HCT116 (cell line): ENCODE measurements around the gene TAF3. TPM values are rescaled to one million over a fixed set of nuclear protein-coding genes. Genes with fewer than 3 reads are reported as not detected.

ENCODE experiments used
- ATAC-seq: fragments of 200-7000 bp; cut with Tn5 transposase; 2 replicates; pipeline ENCODE4 v1.9.1; 2020; ENCODE audit warnings: mild to moderate bottlenecking, moderate library complexity
- BruUV-seq: library from RNA; stranded (reverse); fragments of 400-500 nt; replicated peaks from 2 replicates; lab custom pipeline; 2021; lab: Mats Ljungman, UMichigan
- CTCF ChIA-PET: fragments of 300-600 bp; sonication (Branson Sonifier 250); formaldehyde crosslinking; loops from one replicate; lab custom pipeline; 2021; ENCODE audit warnings: antibody characterized with exemption; lab: Charles Lee
- POLR2A ChIA-PET: fragments of 300-600, 350-600 bp; sonication (Branson Sonifier 250); formaldehyde crosslinking; loops from one replicate; lab custom pipeline; 2021; ENCODE audit warnings: antibody characterized with exemption; lab: Charles Lee
- RAD21 ChIA-PET, 2 experiments: fragments of 300-600 bp; sonication (Branson Sonifier 250); formaldehyde crosslinking; loops; one replicate each; lab custom pipeline; 2023; ENCODE audit warnings: low total read pairs in 2 of 2; ENCODE audit not compliant: uncharacterized antibody in 2 of 2, unreplicated experiment in 2 of 2, low non-redundant PET in 1 of 2; lab: Charles Lee
- DNase-seq: peaks from one replicate; pipeline ENCODE4 v3.0.0-alpha.2; 2010; ENCODE audit warnings: low read depth, low spot score
- H2AFZ ChIP-seq: fragments of 200-600 bp; shearing (Covaris generic), sonication (generic); 2 replicates; pipeline ENCODE4 v1.6.1; 2017; ENCODE audit warnings: low read depth, mixed run types, mixed read lengths, antibody characterized with exemption, low read length; ENCODE audit not compliant: poor library complexity, severe bottlenecking
- H3K27ac ChIP-seq: 2 replicates; pipeline ENCODE4 v1.5.1; 2012; ENCODE audit warnings: low read depth, low read length
- H3K27me3 ChIP-seq: fragments of 200-600 bp; sonication (generic); 2 replicates; pipeline ENCODE4 v1.6.1; 2016; ENCODE audit warnings: mixed run types, low read length, mixed read lengths; ENCODE audit not compliant: insufficient read depth
- H3K36me3 ChIP-seq, 2 experiments: fragments of 200-500 bp in 1 of 2; fragments of 200-600 bp in 1 of 2; sonication (Bioruptor generic) in 1 of 2; sonication (generic) in 1 of 2; 2 replicates each; pipeline versions ENCODE4 v1.5.1 to v1.6.1; 2014 to 2016; ENCODE audit warnings: low read length in 2 of 2, inconsistent platforms in 1 of 2, mixed read lengths in 1 of 2, mixed run types in 1 of 2; ENCODE audit not compliant: insufficient read depth in 2 of 2, control insufficient read depth in 1 of 2
- H3K4me1 ChIP-seq, 2 experiments: fragments of 200-600 bp in 1 of 2; sonication (generic) in 1 of 2; 2 replicates each; pipeline versions ENCODE4 v1.5.1 to v1.6.1; 2012 to 2017; ENCODE audit warnings: low read length in 2 of 2, inconsistent platforms in 1 of 2, mild to moderate bottlenecking in 1 of 2, mixed read lengths in 1 of 2, mixed run types in 1 of 2, moderate library complexity in 1 of 2; ENCODE audit not compliant: insufficient read depth in 2 of 2, control insufficient read depth in 1 of 2
- H3K4me2 ChIP-seq: fragments of 200-600 bp; sonication (generic); 2 replicates; pipeline ENCODE4 v1.6.1; 2017; ENCODE audit warnings: mixed run types, low read length, mixed read lengths
- H3K4me3 ChIP-seq, 2 experiments: fragments of 200-600 bp in 1 of 2; sonication (generic) in 1 of 2; replicated peaks in 1 of 2; 2 replicates each; pipeline ENCODE4 v1.5.1; 2011 to 2016; ENCODE audit warnings: low read length in 2 of 2, control low read depth in 1 of 2, low read depth in 1 of 2, mild to moderate bottlenecking in 1 of 2, mixed read lengths in 1 of 2, mixed run types in 1 of 2
- H3K79me2 ChIP-seq: fragments of 200-600 bp; sonication (generic); 2 replicates; pipeline ENCODE4 v1.6.1; 2017; ENCODE audit warnings: mild to moderate bottlenecking, mixed run types, low read length, moderate library complexity, mixed read lengths; ENCODE audit not compliant: insufficient read depth
- H3K9ac ChIP-seq: fragments of 200-600 bp; sonication (generic); 2 replicates; pipeline ENCODE4 v1.6.1; 2016; ENCODE audit warnings: low read length, mixed read lengths
- H3K9me2 ChIP-seq: fragments of 200-600 bp; sonication (generic), shearing (Covaris generic); 2 replicates; pipeline ENCODE4 v1.6.1; 2017; ENCODE audit warnings: mixed run types, mild to moderate bottlenecking, moderate library complexity; ENCODE audit not compliant: insufficient read depth
- H3K9me3 ChIP-seq, 2 experiments: fragments of 200-500 bp in 1 of 2; fragments of 200-600 bp in 1 of 2; sonication (Bioruptor generic) in 1 of 2; sonication (generic) in 1 of 2; 2 replicates each; pipeline ENCODE4 v1.6.1; 2014 to 2017; ENCODE audit warnings: low read length in 2 of 2, mixed read lengths in 2 of 2, inconsistent platforms in 1 of 2, low read depth in 1 of 2, mild to moderate bottlenecking in 1 of 2, mixed run types in 1 of 2, moderate library complexity in 1 of 2; ENCODE audit not compliant: control insufficient read depth in 1 of 2, insufficient read depth in 1 of 2
- H4K20me1 ChIP-seq: fragments of 200-600 bp; sonication (generic), shearing (Covaris generic); 2 replicates; pipeline ENCODE4 v1.6.1; 2017; ENCODE audit warnings: mixed run types, mild to moderate bottlenecking, moderate library complexity; ENCODE audit not compliant: insufficient read depth
- ATF3 ChIP-seq: IDR thresholded peaks from 2 replicates; pipeline ENCODE4 v1.6.1; 2012
- CEBPB ChIP-seq: IDR thresholded peaks from 2 replicates; pipeline ENCODE4 v1.6.1; 2012; ENCODE audit warnings: low read depth
- ELF1 ChIP-seq: IDR thresholded peaks from 2 replicates; pipeline ENCODE4 v1.6.1; 2012; ENCODE audit warnings: low read depth, borderline replicate concordance
- EZH2 ChIP-seq: fragments of 200-600 bp; sonication (generic); IDR thresholded peaks from 2 replicates; pipeline ENCODE4 v1.6.1; 2017; ENCODE audit warnings: antibody characterized with exemption, mixed run types
- JUND ChIP-seq: IDR thresholded peaks from 2 replicates; pipeline ENCODE4 v1.6.1; 2012
- MAX ChIP-seq: IDR thresholded peaks from 2 replicates; pipeline ENCODE4 v1.6.1; 2012
- POLR2A ChIP-seq: IDR thresholded peaks from 2 replicates; pipeline ENCODE4 v1.7.0; 2011; ENCODE audit warnings: borderline replicate concordance; ENCODE audit not compliant: insufficient read depth, insufficient read length; ENCODE audit errors: extremely low read depth
- POLR2AphosphoS5 ChIP-seq: IDR thresholded peaks from 2 replicates; pipeline ENCODE4 v1.6.1; 2011; ENCODE audit warnings: mild to moderate bottlenecking, low read depth, low read length, moderate library complexity
- REST ChIP-seq: IDR thresholded peaks from 2 replicates; pipeline ENCODE4 v1.6.1; 2012; ENCODE audit warnings: low read depth
- SIN3A ChIP-seq: IDR thresholded peaks from 2 replicates; pipeline ENCODE4 v1.6.1; 2012; ENCODE audit warnings: low read depth
- SP1 ChIP-seq: IDR thresholded peaks from 2 replicates; pipeline ENCODE4 v1.6.1; 2012; ENCODE audit warnings: low read depth
- TCF7L2 ChIP-seq: IDR thresholded peaks from 2 replicates; pipeline ENCODE4 v1.7.0; 2011; ENCODE audit warnings: borderline replicate concordance, inconsistent platforms; ENCODE audit not compliant: insufficient read depth, insufficient read length; ENCODE audit errors: extremely low read depth
- YY1 ChIP-seq: IDR thresholded peaks from 2 replicates; pipeline ENCODE4 v1.6.1; 2011; ENCODE audit warnings: low read length, low read depth, moderate library complexity, mild to moderate bottlenecking; ENCODE audit not compliant: insufficient replicate concordance; ENCODE audit errors: extremely low read depth
- ZNF274 ChIP-seq: fragments of 200-500 bp; sonication (Bioruptor generic); IDR thresholded peaks from 2 replicates; pipeline ENCODE4 v1.6.1; 2014; ENCODE audit warnings: mild to moderate bottlenecking, low read depth, low read length, inconsistent platforms
- intact Hi-C: fragments of 100-400 bp; cut with micrococcal nuclease; formaldehyde crosslinking; loops from 2 replicates; pipeline ENCODE4 v1.10.0; 2022
- total RNA-seq: library from RNA; stranded (reverse); gene quantifications from one replicate; pipeline ENCODE4 v1.2.1, GENCODE V29; 2021; ENCODE audit not compliant: unreplicated experiment
- TF ChIP-seq, protein P1 (sequence below), 3 experiments: fragments of 200-600 bp in 1 of 3; sonication (generic) in 1 of 3; IDR thresholded peaks in 2 of 3; conservative IDR thresholded peaks in 1 of 3; 2 replicates each; pipeline ENCODE4 v1.5.1; 2012 to 2017; ENCODE audit warnings: low read depth in 2 of 3, low read length in 2 of 3, antibody characterized with exemption in 1 of 3, borderline replicate concordance in 1 of 3, control low read depth in 1 of 3, mild to moderate bottlenecking in 1 of 3, mixed read lengths in 1 of 3, mixed run types in 1 of 3, moderate library complexity in 1 of 3; ENCODE audit not compliant: insufficient read depth in 1 of 3
- TF ChIP-seq, protein P2 (sequence below): IDR thresholded peaks from 2 replicates; pipeline ENCODE4 v1.6.1; 2011; ENCODE audit warnings: mild to moderate bottlenecking, low read length, moderate library complexity; ENCODE audit not compliant: insufficient replicate concordance; ENCODE audit errors: extremely low read depth

The TAF3 gene
- total RNA-seq, 1 experiment from 2014 or later = 8.0 TPM

GRCh38 chr10:8026349-8027259 is 208.3 kb downstream of the TAF3 start:
- DNase-seq (no peak), ATAC-seq (no peak)
- Histone ChIP-seq H3K9ac (no peak overlapping the region), H3K27ac (no peak overlapping the region), H4K20me1 (no peaks in the 10 kb centered on the region), H2AFZ (no peak overlapping the region), H3K9me2 (no peaks in the 10 kb centered on the region), H3K4me3 (no peak overlapping the region), H3K79me2 (no peaks in the 10 kb centered on the region), H3K9me3 (no peaks in the 10 kb centered on the region), H3K4me1 (no peaks in the 10 kb centered on the region), H3K36me3 (no peaks in the 10 kb centered on the region), H3K4me2 (no peak overlapping the region), H3K27me3 (no peaks in the 10 kb centered on the region)
- RAD21 ChIA-PET = no interaction called here
- TF ChIP-seq, protein P1, sequence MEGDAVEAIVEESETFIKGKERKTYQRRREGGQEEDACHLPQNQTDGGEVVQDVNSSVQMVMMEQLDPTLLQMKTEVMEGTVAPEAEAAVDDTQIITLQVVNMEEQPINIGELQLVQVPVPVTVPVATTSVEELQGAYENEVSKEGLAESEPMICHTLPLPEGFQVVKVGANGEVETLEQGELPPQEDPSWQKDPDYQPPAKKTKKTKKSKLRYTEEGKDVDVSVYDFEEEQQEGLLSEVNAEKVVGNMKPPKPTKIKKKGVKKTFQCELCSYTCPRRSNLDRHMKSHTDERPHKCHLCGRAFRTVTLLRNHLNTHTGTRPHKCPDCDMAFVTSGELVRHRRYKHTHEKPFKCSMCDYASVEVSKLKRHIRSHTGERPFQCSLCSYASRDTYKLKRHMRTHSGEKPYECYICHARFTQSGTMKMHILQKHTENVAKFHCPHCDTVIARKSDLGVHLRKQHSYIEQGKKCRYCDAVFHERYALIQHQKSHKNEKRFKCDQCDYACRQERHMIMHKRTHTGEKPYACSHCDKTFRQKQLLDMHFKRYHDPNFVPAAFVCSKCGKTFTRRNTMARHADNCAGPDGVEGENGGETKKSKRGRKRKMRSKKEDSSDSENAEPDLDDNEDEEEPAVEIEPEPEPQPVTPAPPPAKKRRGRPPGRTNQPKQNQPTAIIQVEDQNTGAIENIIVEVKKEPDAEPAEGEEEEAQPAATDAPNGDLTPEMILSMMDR (IDR thresholded peaks at IDR 0.05 in 2 of 3, conservative IDR thresholded peaks at IDR 0.05 in 1 of 3; ENCODE audit: borderline replicate concordance in 1 of 3, insufficient read depth in 1 of 3, low read depth in 2 of 3, low read length in 2 of 3) = no peak
- TF ChIP-seq ELF1 = no peak
- TF ChIP-seq YY1 = no peak
- TF ChIP-seq SP1 = no peak
- no peak for TF ChIP-seq POLR2A
- TF ChIP-seq, protein P2, sequence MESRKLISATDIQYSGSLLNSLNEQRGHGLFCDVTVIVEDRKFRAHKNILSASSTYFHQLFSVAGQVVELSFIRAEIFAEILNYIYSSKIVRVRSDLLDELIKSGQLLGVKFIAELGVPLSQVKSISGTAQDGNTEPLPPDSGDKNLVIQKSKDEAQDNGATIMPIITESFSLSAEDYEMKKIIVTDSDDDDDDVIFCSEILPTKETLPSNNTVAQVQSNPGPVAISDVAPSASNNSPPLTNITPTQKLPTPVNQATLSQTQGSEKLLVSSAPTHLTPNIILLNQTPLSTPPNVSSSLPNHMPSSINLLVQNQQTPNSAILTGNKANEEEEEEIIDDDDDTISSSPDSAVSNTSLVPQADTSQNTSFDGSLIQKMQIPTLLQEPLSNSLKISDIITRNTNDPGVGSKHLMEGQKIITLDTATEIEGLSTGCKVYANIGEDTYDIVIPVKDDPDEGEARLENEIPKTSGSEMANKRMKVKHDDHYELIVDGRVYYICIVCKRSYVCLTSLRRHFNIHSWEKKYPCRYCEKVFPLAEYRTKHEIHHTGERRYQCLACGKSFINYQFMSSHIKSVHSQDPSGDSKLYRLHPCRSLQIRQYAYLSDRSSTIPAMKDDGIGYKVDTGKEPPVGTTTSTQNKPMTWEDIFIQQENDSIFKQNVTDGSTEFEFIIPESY = no peak
- TF ChIP-seq EZH2 = no peak
- no peak for TF ChIP-seq CEBPB
- TF ChIP-seq TCF7L2 = no peak
- TF ChIP-seq MAX = no peak
- TF ChIP-seq ZNF274 = no peak
- TF ChIP-seq SIN3A = no peak
- TF ChIP-seq JUND = no peak
- no peak for TF ChIP-seq REST
- no peak for TF ChIP-seq POLR2AphosphoS5
- TF ChIP-seq ATF3 = no peak
- CTCF ChIA-PET = no interaction called here
- no TSS peak for BruUV-seq
- POLR2A ChIA-PET = no interaction called here
- intact Hi-C loops = no loop called here
